H9 (cell line): Measurements from ENCODE around the gene SLC38A9. TPM values are rescaled to one million over a fixed set of nuclear protein-coding genes. Genes with fewer than 3 reads are reported as not detected.
A peak's percentile ranks its signal among the peaks of the same experiment; 100 is the strongest.

Source experiments
- DNase-seq: peaks from one replicate; pipeline ENCODE4 v3.0.0-alpha.2; 2017
- H2AFZ ChIP-seq: one replicate; pipeline ENCODE4 v1.6.1; 2013; ENCODE audit warnings: mild to moderate bottlenecking, low read length, control low read depth, moderate library complexity
- H2AK5ac ChIP-seq: 2 replicates; pipeline ENCODE4 v1.6.1; 2013; ENCODE audit warnings: low read length, control low read depth, mixed read lengths; ENCODE audit not compliant: insufficient read length
- H2BK120ac ChIP-seq: one replicate; pipeline ENCODE4 v1.6.1; 2013; ENCODE audit warnings: low read depth, mild to moderate bottlenecking, low read length, control low read depth, inconsistent platforms; ENCODE audit not compliant: poor library complexity, severe bottlenecking
- H2BK12ac ChIP-seq: 2 replicates; pipeline ENCODE4 v1.6.1; 2013; ENCODE audit warnings: low read length, control low read depth, mixed read lengths, low read depth; ENCODE audit not compliant: insufficient read length
- H2BK15ac ChIP-seq: 2 replicates; pipeline ENCODE4 v1.6.1; 2013; ENCODE audit warnings: low read depth, low read length, control low read depth
- H2BK20ac ChIP-seq: one replicate; pipeline ENCODE4 v1.6.1; 2013; ENCODE audit warnings: low read depth, mild to moderate bottlenecking, low read length, control low read depth, inconsistent platforms; ENCODE audit not compliant: poor library complexity, severe bottlenecking
- H2BK5ac ChIP-seq: 2 replicates; pipeline ENCODE4 v1.6.1; 2013; ENCODE audit warnings: low read length, control low read depth, mixed read lengths; ENCODE audit not compliant: insufficient read length
- H3K14ac ChIP-seq: 2 replicates; pipeline ENCODE4 v1.6.1; 2013; ENCODE audit warnings: low read length, control low read depth; ENCODE audit not compliant: insufficient read depth
- H3K18ac ChIP-seq: 2 replicates; pipeline ENCODE4 v1.6.1; 2013; ENCODE audit warnings: low read depth, mild to moderate bottlenecking, mixed read lengths, low read length, control low read depth; ENCODE audit not compliant: insufficient read length
- H3K23ac ChIP-seq: 2 replicates; pipeline ENCODE4 v1.6.1; 2013; ENCODE audit warnings: low read length, control low read depth, mixed read lengths, low read depth; ENCODE audit not compliant: insufficient read length
- H3K23me2 ChIP-seq: 2 replicates; pipeline ENCODE4 v1.6.1; 2013; ENCODE audit warnings: low read depth, mild to moderate bottlenecking, mixed read lengths, low read length, control low read depth; ENCODE audit not compliant: insufficient read length, poor library complexity, severe bottlenecking
- H3K27ac ChIP-seq: 2 replicates; pipeline ENCODE4 v1.5.1; 2013; ENCODE audit warnings: low read length, control low read depth, mixed read lengths, low read depth; ENCODE audit not compliant: insufficient read length
- H3K27me3 ChIP-seq: 2 replicates; pipeline ENCODE4 v1.6.1; 2013; ENCODE audit warnings: low read length, control low read depth, inconsistent platforms; ENCODE audit not compliant: insufficient read depth
- H3K4ac ChIP-seq: 2 replicates; pipeline ENCODE4 v1.6.1; 2013; ENCODE audit warnings: low read depth, mild to moderate bottlenecking, control low read depth, inconsistent platforms, low read length, moderate library complexity
- H3K4me1 ChIP-seq: 2 replicates; pipeline ENCODE4 v1.6.1; 2013; ENCODE audit warnings: low read length, control low read depth, inconsistent platforms; ENCODE audit not compliant: insufficient read depth
- H3K4me2 ChIP-seq: 2 replicates; pipeline ENCODE4 v1.6.1; 2013; ENCODE audit warnings: low read length, control low read depth, mixed read lengths; ENCODE audit not compliant: insufficient read length, insufficient read depth
- H3K56ac ChIP-seq: 2 replicates; pipeline ENCODE4 v1.6.1; 2013; ENCODE audit warnings: low read depth, mild to moderate bottlenecking, mixed read lengths, low read length, control low read depth; ENCODE audit not compliant: insufficient read length
- H3K79me1 ChIP-seq: 2 replicates; pipeline ENCODE4 v1.6.1; 2013; ENCODE audit warnings: low read depth, mild to moderate bottlenecking, moderate library complexity, low read length, control low read depth, inconsistent platforms; ENCODE audit not compliant: insufficient read depth, poor library complexity, severe bottlenecking
- H3K79me2 ChIP-seq: 2 replicates; pipeline ENCODE4 v1.6.1; 2013; ENCODE audit warnings: low read length, control low read depth, inconsistent platforms; ENCODE audit not compliant: insufficient read depth
- H3K9ac ChIP-seq: 2 replicates; pipeline ENCODE4 v1.6.1; 2013; ENCODE audit warnings: low read length, control low read depth, mixed read lengths; ENCODE audit not compliant: insufficient read length; ENCODE audit errors: extremely low read depth
- H3K9me3 ChIP-seq: one replicate; pipeline ENCODE4 v1.6.1; 2013; ENCODE audit warnings: low read depth, low read length, inconsistent platforms; ENCODE audit not compliant: control insufficient read depth
- H3T11ph ChIP-seq: one replicate; pipeline ENCODE4 v1.6.1; 2013; ENCODE audit warnings: mild to moderate bottlenecking, low read length, control low read depth, inconsistent platforms
- H4K20me1 ChIP-seq: one replicate; pipeline ENCODE4 v1.6.1; 2013; ENCODE audit not compliant: control insufficient read depth, insufficient read length, insufficient read depth
- H4K5ac ChIP-seq: 2 replicates; pipeline ENCODE4 v1.6.1; 2013; ENCODE audit warnings: low read depth, mild to moderate bottlenecking, mixed read lengths, low read length, control low read depth; ENCODE audit not compliant: insufficient read length
- H4K8ac ChIP-seq: replicated peaks from 2 replicates; pipeline ENCODE4 v1.6.1; 2013; ENCODE audit warnings: low read length, control low read depth, mixed read lengths, low read depth; ENCODE audit not compliant: insufficient read length
- H4K91ac ChIP-seq: 2 replicates; pipeline ENCODE4 v1.6.1; 2013; ENCODE audit warnings: low read depth, mild to moderate bottlenecking, moderate library complexity, mixed read lengths, low read length, control low read depth; ENCODE audit not compliant: insufficient read length
- H3K27ac Mint-ChIP-seq, 3 experiments: 2 replicates in 2 of 3; 3 replicates in 1 of 3; pipeline ENCODE4 v1.8.0; 2020 to 2021; ENCODE audit warnings: mixed read lengths in 3 of 3, mild to moderate bottlenecking in 1 of 3, moderate library complexity in 1 of 3
- H3K27me3 Mint-ChIP-seq: 2 replicates; pipeline ENCODE4 v1.8.0; 2021; ENCODE audit warnings: low read depth, mild to moderate bottlenecking, moderate library complexity, mixed read lengths
- H3K36me3 Mint-ChIP-seq, 3 experiments: 2 replicates in 2 of 3; 3 replicates in 1 of 3; pipeline ENCODE4 v1.8.0; 2020 to 2021; ENCODE audit warnings: low read depth in 3 of 3, mixed read lengths in 3 of 3; ENCODE audit not compliant: insufficient read depth in 1 of 3
- H3K4me1 Mint-ChIP-seq, 2 experiments: 2 replicates each; pipeline ENCODE4 v1.8.0; 2020; ENCODE audit warnings: mixed read lengths in 2 of 2
- H3K4me3 Mint-ChIP-seq, 2 experiments: 2 replicates in 1 of 2; 3 replicates in 1 of 2; pipeline ENCODE4 v1.8.0; 2020 to 2021; ENCODE audit warnings: mild to moderate bottlenecking in 2 of 2, mixed read lengths in 2 of 2, moderate library complexity in 1 of 2
- H3K9me3 Mint-ChIP-seq, 2 experiments: 2 replicates in 1 of 2; 3 replicates in 1 of 2; pipeline ENCODE4 v1.8.0; 2020; ENCODE audit warnings: mild to moderate bottlenecking in 2 of 2, mixed read lengths in 2 of 2, moderate library complexity in 1 of 2
- WGBS: extraction: QIAGEN DNeasy Blood & Tissue Kit; methylation state at CpG from one replicate; pipeline ENCODE4 v1.1.7; 2013; ENCODE audit warnings: missing lambda C conversion rate, low lambda C conversion rate, mixed read lengths; ENCODE audit not compliant: insufficient read length; ENCODE audit errors: extremely low coverage; 5-methylcytosine and 5-hydroxymethylcytosine counted together
- total RNA-seq: library from RNA; stranded (reverse); gene quantifications from 2 replicates; pipeline ENCODE4 v1.2.1, GENCODE V29; 2021
- TF ChIP-seq, protein P1 (sequence below): fragments of 200-600 bp; sonication (generic); conservative IDR thresholded peaks from 3 replicates; pipeline ENCODE4 v1.8.0; 2021; ENCODE audit warnings: antibody characterized with exemption, mild to moderate bottlenecking

SLC38A9 gene
- total RNA-seq, 1 experiment from 2014 or later: 48.5 TPM

DNA sequence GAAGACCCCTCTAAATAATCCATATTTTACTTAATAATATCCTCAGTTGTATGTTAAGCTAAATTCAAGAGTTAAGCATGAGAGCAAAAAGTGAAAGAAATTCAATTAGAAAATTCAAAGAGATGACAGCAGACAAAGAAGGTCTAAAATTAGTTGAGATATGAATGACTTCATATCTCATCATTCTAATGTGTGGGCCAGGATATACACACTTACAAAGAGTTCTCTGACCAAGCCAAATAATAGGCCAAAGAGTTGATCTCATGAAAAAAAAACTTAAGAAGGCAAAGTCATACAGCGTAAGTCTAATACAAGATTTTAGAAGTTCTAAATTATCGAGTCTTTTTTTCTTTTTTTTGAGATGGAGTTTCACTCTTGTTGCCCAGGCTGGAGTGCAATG, 89.7 kb downstream of the SLC38A9 start:
- peak overlapping the region; percentile 38 to 76 (median 72); a peak in 4 of 7 replicates for H3K27ac Mint-ChIP-seq
- no peak overlapping the region for H2BK20ac ChIP-seq
- no peaks in the 10 kb centered on the region for H3K79me1 ChIP-seq
- no peak overlapping the region for H3K4me3 Mint-ChIP-seq
- H4K20me1 ChIP-seq: no peaks in the 10 kb centered on the region
- no peak overlapping the region for H3K14ac ChIP-seq
- H3K56ac ChIP-seq: no peak overlapping the region
- no peak overlapping the region for H4K91ac ChIP-seq
- TF ChIP-seq, protein P1, sequence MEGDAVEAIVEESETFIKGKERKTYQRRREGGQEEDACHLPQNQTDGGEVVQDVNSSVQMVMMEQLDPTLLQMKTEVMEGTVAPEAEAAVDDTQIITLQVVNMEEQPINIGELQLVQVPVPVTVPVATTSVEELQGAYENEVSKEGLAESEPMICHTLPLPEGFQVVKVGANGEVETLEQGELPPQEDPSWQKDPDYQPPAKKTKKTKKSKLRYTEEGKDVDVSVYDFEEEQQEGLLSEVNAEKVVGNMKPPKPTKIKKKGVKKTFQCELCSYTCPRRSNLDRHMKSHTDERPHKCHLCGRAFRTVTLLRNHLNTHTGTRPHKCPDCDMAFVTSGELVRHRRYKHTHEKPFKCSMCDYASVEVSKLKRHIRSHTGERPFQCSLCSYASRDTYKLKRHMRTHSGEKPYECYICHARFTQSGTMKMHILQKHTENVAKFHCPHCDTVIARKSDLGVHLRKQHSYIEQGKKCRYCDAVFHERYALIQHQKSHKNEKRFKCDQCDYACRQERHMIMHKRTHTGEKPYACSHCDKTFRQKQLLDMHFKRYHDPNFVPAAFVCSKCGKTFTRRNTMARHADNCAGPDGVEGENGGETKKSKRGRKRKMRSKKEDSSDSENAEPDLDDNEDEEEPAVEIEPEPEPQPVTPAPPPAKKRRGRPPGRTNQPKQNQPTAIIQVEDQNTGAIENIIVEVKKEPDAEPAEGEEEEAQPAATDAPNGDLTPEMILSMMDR: no peak
- H3K23me2 ChIP-seq: no peaks in the 10 kb centered on the region
- peaks cover 38 to 52% of the 10 kb centered on the region in 2 experiments for H3K4me1 Mint-ChIP-seq
- no peak overlapping the region for H3T11ph ChIP-seq
- H4K8ac ChIP-seq: no peak overlapping the region
- no peak overlapping the region for H2BK5ac ChIP-seq
- no peaks in the 10 kb centered on the region for H3K79me2 ChIP-seq
- no peak overlapping the region for H4K5ac ChIP-seq
- H3K23ac ChIP-seq: no peak overlapping the region
- no peak overlapping the region for H2BK15ac ChIP-seq
- H3K27ac ChIP-seq: no peak overlapping the region
- no peak overlapping the region for H3K4me2 ChIP-seq
- H2BK120ac ChIP-seq: no peak overlapping the region
- no peak overlapping the region for H3K9ac ChIP-seq
- H3K4ac ChIP-seq: no peak overlapping the region
- H3K27me3 Mint-ChIP-seq: no peaks in the 10 kb centered on the region
- peaks cover 0 to 4% (median 3%) of the 10 kb centered on the region in 3 experiments; a peak in 2 of 7 replicates for H3K36me3 Mint-ChIP-seq
- H3K18ac ChIP-seq: no peak overlapping the region
- no peaks in the 10 kb centered on the region for H3K9me3 ChIP-seq
- no peak overlapping the region for H2BK12ac ChIP-seq
- no peak overlapping the region for H2AK5ac ChIP-seq
- WGBS: no CpG with 5 or more reads among the region's 2 CpGs
- no peaks in the 10 kb centered on the region for H3K9me3 Mint-ChIP-seq
- peaks cover 2% of the 10 kb centered on the region; the same call in 1 of the 2 replicates for H3K4me1 ChIP-seq
- DNase-seq: no peak
- H3K27me3 ChIP-seq: no peaks in the 10 kb centered on the region
- H2AFZ ChIP-seq: no peak overlapping the region
